Caco-2 (cell line): ENCODE measurements around the gene UBE2J2. TPM values are rescaled to one million over a fixed set of nuclear protein-coding genes. Genes with fewer than 3 reads are reported as not detected.

Experiments
- BruUV-seq: library from RNA; stranded (reverse); fragments of 400-500 nt; replicated peaks from 2 replicates; lab custom pipeline; 2021; lab: Mats Ljungman, UMichigan
- CTCF ChIA-PET: fragments of 300-600 bp; sonication (Branson Sonifier 250); formaldehyde crosslinking; loops from one replicate; lab custom pipeline; 2022; ENCODE audit warnings: antibody characterized with exemption; lab: Charles Lee
- POLR2A ChIA-PET: fragments of 300-600 bp; sonication (Branson Sonifier 250); formaldehyde crosslinking; loops from one replicate; lab custom pipeline; 2022; ENCODE audit warnings: antibody characterized with exemption; lab: Charles Lee
- DNase-seq, 2 experiments: peaks; one replicate each; pipeline versions ENCODE4 v3.0.0 to v3.0.0-alpha.2; 2020 to 2022
- H3K27me3 ChIP-seq: replicated peaks from 2 replicates; pipeline ENCODE4 v1.6.0; 2011; ENCODE audit warnings: low read length; ENCODE audit not compliant: control insufficient read depth, insufficient read depth
- H3K36me3 ChIP-seq: 2 replicates; pipeline ENCODE4 v1.5.1; 2011; ENCODE audit warnings: low read length; ENCODE audit not compliant: control insufficient read depth, insufficient read depth
- H3K4me1 ChIP-seq: fragments of 250-450 bp; sonication (Bioruptor Pico); 2 replicates; pipeline ENCODE4 v1.5.1; 2020; ENCODE audit warnings: mild to moderate bottlenecking
- H3K4me3 ChIP-seq: 2 replicates; pipeline ENCODE4 v1.5.1; 2011; ENCODE audit warnings: low read depth, mild to moderate bottlenecking, control low read depth, low read length
- H3K9me3 ChIP-seq: fragments of 250-450 bp; sonication (Bioruptor Pico); 2 replicates; pipeline ENCODE4 v1.5.1; 2020; ENCODE audit warnings: mild to moderate bottlenecking, moderate library complexity
- H3K27ac Mint-ChIP-seq: one replicate; pipeline ENCODE4 v1.8.0; 2022; ENCODE audit warnings: mixed read lengths; ENCODE audit not compliant: unreplicated experiment
- H3K27me3 Mint-ChIP-seq: one replicate; pipeline ENCODE4 v1.8.0; 2022; ENCODE audit warnings: mixed read lengths; ENCODE audit not compliant: insufficient read depth, unreplicated experiment
- H3K36me3 Mint-ChIP-seq: one replicate; pipeline ENCODE4 v1.8.0; 2022; ENCODE audit warnings: mild to moderate bottlenecking, mixed read lengths; ENCODE audit not compliant: insufficient read depth, unreplicated experiment
- H3K4me1 Mint-ChIP-seq: one replicate; pipeline ENCODE4 v1.8.0; 2022; ENCODE audit warnings: low read depth, mixed read lengths; ENCODE audit not compliant: unreplicated experiment
- H3K4me3 Mint-ChIP-seq: one replicate; pipeline ENCODE4 v1.8.0; 2022; ENCODE audit warnings: mild to moderate bottlenecking, moderate library complexity, mixed read lengths; ENCODE audit not compliant: unreplicated experiment
- H3K9me3 Mint-ChIP-seq: one replicate; pipeline ENCODE4 v1.8.0; 2022; ENCODE audit warnings: mixed read lengths; ENCODE audit not compliant: unreplicated experiment
- intact Hi-C: fragments of 100-400 bp; cut with micrococcal nuclease; formaldehyde crosslinking; loops from one replicate; pipeline ENCODE4 v1.10.0; 2022; ENCODE audit not compliant: unreplicated experiment
- total RNA-seq: library from RNA; stranded (reverse); gene quantifications from 2 replicates; pipeline ENCODE4 v1.2.3, GENCODE V29; 2022
- TF ChIP-seq, protein P1 (sequence below), 2 experiments: fragments of 200-600 bp in 1 of 2; IDR thresholded peaks; 1 replicate in 1 of 2; 2 replicates in 1 of 2; pipeline versions ENCODE4 v1.5.1 to v1.8.0; 2011 to 2022; ENCODE audit warnings: antibody characterized with exemption in 1 of 2, control low read depth in 1 of 2, inconsistent platforms in 1 of 2, low read depth in 1 of 2, low read length in 1 of 2, mild to moderate bottlenecking in 1 of 2, moderate library complexity in 1 of 2; ENCODE audit not compliant: insufficient read depth in 1 of 2, severe bottlenecking in 1 of 2, unreplicated experiment in 1 of 2

The UBE2J2 gene
- total RNA-seq, 1 experiment from 2014 or later, result 57.2 TPM

DNA sequence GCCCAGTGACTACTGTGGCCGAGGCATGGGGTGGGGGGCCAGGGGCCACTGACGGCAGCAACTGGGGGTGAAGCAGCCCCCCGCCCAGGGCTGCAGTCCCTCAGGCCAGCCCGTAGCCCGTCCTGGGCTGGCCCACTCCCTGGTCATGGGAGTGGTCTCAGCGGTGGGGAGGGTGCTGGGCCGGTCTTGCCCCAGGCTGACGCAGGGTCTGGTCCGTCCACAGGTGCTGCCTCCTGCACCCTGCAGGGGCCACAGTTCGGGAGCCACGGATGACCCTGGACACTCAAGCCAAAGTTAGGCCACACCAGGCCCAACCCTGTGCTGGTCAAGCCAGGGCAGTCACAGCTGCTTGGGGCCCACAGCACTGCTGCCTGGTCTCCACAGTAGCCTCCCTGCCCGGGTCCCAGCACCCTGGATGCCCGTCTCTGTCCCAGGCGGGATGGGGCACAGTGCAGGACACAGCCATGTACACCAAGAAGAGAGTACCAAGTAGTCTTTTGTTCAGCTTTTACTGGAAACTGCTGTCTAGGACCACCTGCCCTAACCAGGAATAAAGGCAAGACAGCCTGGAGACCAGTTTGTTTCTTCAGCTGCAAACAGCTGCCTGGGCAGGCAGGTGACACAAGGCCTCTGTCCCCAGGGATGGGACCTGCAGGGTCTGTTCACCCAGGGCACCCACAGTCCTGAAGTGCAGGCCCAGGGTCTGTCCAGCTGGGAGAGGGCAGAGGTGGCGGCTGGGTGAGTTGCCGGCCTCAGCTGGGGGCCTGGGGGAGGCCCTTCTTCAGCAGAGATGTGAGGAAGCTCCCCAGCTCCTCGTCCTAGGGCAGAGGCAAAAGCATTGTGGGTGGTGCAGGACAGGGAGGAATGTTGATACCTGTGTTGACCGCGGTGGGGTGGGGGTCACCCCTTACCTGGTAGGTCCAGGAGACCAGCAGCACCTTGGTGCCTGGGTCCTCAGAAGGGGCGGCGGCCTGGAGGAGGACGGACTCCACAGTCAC lies 37.8 kb upstream of the UBE2J2 start:
- H3K4me3 ChIP-seq, result no peak overlapping the region
- TF ChIP-seq, protein P1, sequence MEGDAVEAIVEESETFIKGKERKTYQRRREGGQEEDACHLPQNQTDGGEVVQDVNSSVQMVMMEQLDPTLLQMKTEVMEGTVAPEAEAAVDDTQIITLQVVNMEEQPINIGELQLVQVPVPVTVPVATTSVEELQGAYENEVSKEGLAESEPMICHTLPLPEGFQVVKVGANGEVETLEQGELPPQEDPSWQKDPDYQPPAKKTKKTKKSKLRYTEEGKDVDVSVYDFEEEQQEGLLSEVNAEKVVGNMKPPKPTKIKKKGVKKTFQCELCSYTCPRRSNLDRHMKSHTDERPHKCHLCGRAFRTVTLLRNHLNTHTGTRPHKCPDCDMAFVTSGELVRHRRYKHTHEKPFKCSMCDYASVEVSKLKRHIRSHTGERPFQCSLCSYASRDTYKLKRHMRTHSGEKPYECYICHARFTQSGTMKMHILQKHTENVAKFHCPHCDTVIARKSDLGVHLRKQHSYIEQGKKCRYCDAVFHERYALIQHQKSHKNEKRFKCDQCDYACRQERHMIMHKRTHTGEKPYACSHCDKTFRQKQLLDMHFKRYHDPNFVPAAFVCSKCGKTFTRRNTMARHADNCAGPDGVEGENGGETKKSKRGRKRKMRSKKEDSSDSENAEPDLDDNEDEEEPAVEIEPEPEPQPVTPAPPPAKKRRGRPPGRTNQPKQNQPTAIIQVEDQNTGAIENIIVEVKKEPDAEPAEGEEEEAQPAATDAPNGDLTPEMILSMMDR (IDR thresholded peaks at IDR 0.05; ENCODE audit: insufficient read depth in 1 of 2, low read depth in 1 of 2, low read length in 1 of 2, severe bottlenecking in 1 of 2, unreplicated experiment in 1 of 2), result no peak
- no TSS peak for BruUV-seq
- peaks cover 14% of the 10 kb centered on the region for H3K4me1 ChIP-seq
- H3K9me3 Mint-ChIP-seq, result no peaks in the 10 kb centered on the region
- intact Hi-C loops, result no loop called here
- H3K4me1 Mint-ChIP-seq, result peaks cover 6% of the 10 kb centered on the region
- no peaks in the 10 kb centered on the region for H3K27me3 ChIP-seq
- no peak overlapping the region for H3K4me3 Mint-ChIP-seq
- no peaks in the 10 kb centered on the region for H3K27me3 Mint-ChIP-seq
- POLR2A ChIA-PET, result no interaction called here
- H3K36me3 ChIP-seq, result no peaks in the 10 kb centered on the region; the same call in 1 of the 2 replicates
- CTCF ChIA-PET, result no interaction called here
- H3K27ac Mint-ChIP-seq, result no peak overlapping the region
- H3K9me3 ChIP-seq, result no peaks in the 10 kb centered on the region
- H3K36me3 Mint-ChIP-seq, result peaks cover 58% of the 10 kb centered on the region
- DNase-seq, result no peak

DNA sequence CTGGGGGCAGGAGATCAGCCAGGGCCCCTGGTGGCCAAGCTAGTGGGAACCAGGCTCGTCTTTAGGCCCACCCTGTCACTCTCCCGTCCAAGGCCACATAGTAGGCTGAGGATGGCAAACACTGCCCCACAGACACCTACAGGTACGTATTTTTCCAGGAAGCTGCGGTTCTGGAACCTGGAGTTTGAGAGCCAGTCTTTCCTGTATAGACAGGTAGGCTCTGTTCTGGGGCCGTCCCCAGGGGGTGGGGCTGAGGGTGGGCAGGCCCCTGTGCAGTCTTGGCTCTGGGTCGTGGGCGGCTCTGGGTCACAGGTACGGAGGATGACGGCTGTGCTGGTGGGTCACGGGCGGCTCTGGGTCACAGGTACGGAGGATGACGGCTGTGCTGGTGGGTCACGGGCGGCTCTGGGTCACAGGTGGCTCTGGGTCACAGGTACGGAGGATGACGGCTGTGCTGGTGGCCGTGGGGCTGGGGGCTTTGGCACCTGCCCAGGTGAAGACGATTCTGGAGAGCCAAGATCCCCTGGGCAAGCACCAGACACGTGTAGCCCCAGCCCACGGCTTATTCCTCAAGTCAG lies 36.9 kb upstream of the UBE2J2 start:
- no peaks in the 10 kb centered on the region for H3K27me3 Mint-ChIP-seq
- BruUV-seq, result no TSS peak
- POLR2A ChIA-PET, result no interaction called here
- Histone ChIP-seq H3K4me3 (no peak overlapping the region), H3K4me1 (peaks cover 22% of the 10 kb centered on the region), H3K27me3 (no peaks in the 10 kb centered on the region), H3K9me3 (no peaks in the 10 kb centered on the region), H3K36me3 (no peaks in the 10 kb centered on the region; the same call in 1 of the 2 replicates)
- peaks cover 49% of the 10 kb centered on the region for H3K36me3 Mint-ChIP-seq
- no peak for DNase-seq
- H3K4me1 Mint-ChIP-seq, result peaks cover 6% of the 10 kb centered on the region
- peak overlapping the region; percentile 81 for H3K4me3 Mint-ChIP-seq
- H3K27ac Mint-ChIP-seq, result no peak overlapping the region
- TF ChIP-seq, protein P1 (IDR thresholded peaks at IDR 0.05; ENCODE audit: insufficient read depth in 1 of 2, low read depth in 1 of 2, low read length in 1 of 2, severe bottlenecking in 1 of 2, unreplicated experiment in 1 of 2), result no peak
- intact Hi-C loops, result no loop called here
- H3K9me3 Mint-ChIP-seq, result no peaks in the 10 kb centered on the region
- CTCF ChIA-PET, result no interaction called here

DNA sequence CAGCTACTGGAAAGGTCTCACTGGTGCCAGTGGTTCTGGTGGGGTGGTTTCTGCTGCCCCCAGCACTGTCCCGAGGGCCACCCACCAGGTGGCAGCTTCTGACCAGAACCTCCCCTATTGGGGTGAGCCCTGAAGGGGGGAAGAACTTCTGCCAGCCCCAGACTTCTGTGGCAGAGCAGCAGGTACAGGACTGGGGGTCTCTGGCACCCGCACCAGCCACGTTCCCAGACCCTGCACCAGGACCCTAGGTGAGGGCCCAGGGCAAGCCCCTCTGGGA lies 36.4 kb upstream of the UBE2J2 start:
- Histone ChIP-seq H3K36me3 (no peaks in the 10 kb centered on the region; the same call in 1 of the 2 replicates), H3K27me3 (no peaks in the 10 kb centered on the region), H3K4me1 (peaks cover 27% of the 10 kb centered on the region), H3K4me3 (no peak overlapping the region), H3K9me3 (no peaks in the 10 kb centered on the region)
- no peak for DNase-seq
- Mint-ChIP-seq H3K27ac (no peak overlapping the region), H3K9me3 (no peaks in the 10 kb centered on the region), H3K27me3 (no peaks in the 10 kb centered on the region), H3K4me1 (peaks cover 4% of the 10 kb centered on the region), H3K36me3 (peaks cover 44% of the 10 kb centered on the region), H3K4me3 (peak overlapping the region; percentile 81)
- intact Hi-C loops, result no loop called here
- TF ChIP-seq, protein P1 (IDR thresholded peaks at IDR 0.05; ENCODE audit: insufficient read depth in 1 of 2, low read depth in 1 of 2, low read length in 1 of 2, severe bottlenecking in 1 of 2, unreplicated experiment in 1 of 2), result no peak
- BruUV-seq, result no TSS peak
- ChIA-PET CTCF (interaction anchor here (0.5 kb wide), 1 partner anchor 36 kb away, joined by 3 read pairs; no protein-coding TSS in a partner anchor), POLR2A (no interaction called here)
